SK-N-SH (cell line): ENCODE results near the gene HELB. TPM values are rescaled to one million over a fixed set of nuclear protein-coding genes. Genes with fewer than 3 reads are reported as not detected.

Source experiments
- CTCF ChIA-PET: fragments of 300-600, 350-600 bp; formaldehyde crosslinking; extraction: SDS; loops from one replicate; lab custom pipeline; 2021; lab: Yijun Ruan, JAX
- POLR2A ChIA-PET: fragments of 350-600 bp; sonication (Branson Sonifier 250); formaldehyde crosslinking; extraction: SDS; loops from one replicate; lab custom pipeline; 2020; ENCODE audit warnings: antibody characterized with exemption, inconsistent platforms; lab: Yijun Ruan, JAX
- DNase-seq: peaks from one replicate; pipeline ENCODE4 v3.0.0; 2012
- H2AFZ ChIP-seq: fragments of 200-600 bp; sonication (generic); 2 replicates; pipeline ENCODE4 v1.8.1; 2016; ENCODE audit warnings: antibody characterized with exemption, mild to moderate bottlenecking, low read depth
- H3F3A ChIP-seq: fragments of 200-600 bp; sonication (generic); replicated peaks from 2 replicates; pipeline ENCODE3; 2016; ENCODE audit warnings: antibody characterized with exemption, mild to moderate bottlenecking; ENCODE audit not compliant: insufficient read depth
- H3K27ac ChIP-seq, 2 experiments: fragments of 200-500 bp in 1 of 2; fragments of 200-600 bp in 1 of 2; sonication (Bioruptor generic) in 1 of 2; sonication (generic), shearing (Covaris generic) in 1 of 2; 2 replicates each; pipeline versions ENCODE4 v1.5.1 to v1.6.1; 2014 to 2016; ENCODE audit warnings: low read depth in 2 of 2, inconsistent platforms in 1 of 2, low read length in 1 of 2, mild to moderate bottlenecking in 1 of 2, mixed read lengths in 1 of 2
- H3K27me3 ChIP-seq: fragments of 200-600 bp; sonication (generic), shearing (Covaris generic); 2 replicates; pipeline ENCODE4 v1.6.1; 2016; ENCODE audit warnings: mixed run types; ENCODE audit not compliant: insufficient read depth
- H3K36me3 ChIP-seq, 2 experiments: fragments of 200-500 bp in 1 of 2; fragments of 200-600 bp in 1 of 2; sonication (Bioruptor generic) in 1 of 2; sonication (generic) in 1 of 2; replicated peaks in 1 of 2; 2 replicates each; pipeline versions ENCODE3 to v1.5.1; 2014 to 2016; ENCODE audit warnings: low read length in 1 of 2, mild to moderate bottlenecking in 1 of 2; ENCODE audit not compliant: insufficient read depth in 2 of 2, control insufficient read depth in 1 of 2
- H3K4me1 ChIP-seq, 2 experiments: fragments of 200-500 bp in 1 of 2; fragments of 200-600 bp in 1 of 2; sonication (Bioruptor generic) in 1 of 2; sonication (generic), shearing (Covaris generic) in 1 of 2; 2 replicates each; pipeline versions ENCODE4 v1.5.1 to v1.6.1; 2014 to 2016; ENCODE audit warnings: low read depth in 1 of 2, low read length in 1 of 2, mixed run types in 1 of 2; ENCODE audit not compliant: insufficient read depth in 2 of 2, control insufficient read depth in 1 of 2
- H3K4me2 ChIP-seq: fragments of 200-600 bp; sonication (generic), shearing (Covaris generic); 2 replicates; pipeline ENCODE4 v1.6.1; 2017; ENCODE audit warnings: mixed run types
- H3K4me3 ChIP-seq, 2 experiments: fragments of 200-500 bp in 1 of 2; fragments of 200-600 bp in 1 of 2; sonication (Bioruptor generic) in 1 of 2; sonication (generic), shearing (Covaris generic) in 1 of 2; 2 replicates each; pipeline versions ENCODE4 v1.5.1 to v1.8.1; 2014 to 2016; ENCODE audit warnings: low read depth in 2 of 2, inconsistent platforms in 1 of 2, low read length in 1 of 2, mild to moderate bottlenecking in 1 of 2, mixed read lengths in 1 of 2, moderate library complexity in 1 of 2
- H3K79me2 ChIP-seq: fragments of 200-600 bp; sonication (generic); 2 replicates; pipeline ENCODE4 v1.8.1; 2017; ENCODE audit warnings: mild to moderate bottlenecking; ENCODE audit not compliant: insufficient read depth
- H3K9ac ChIP-seq: fragments of 200-600 bp; sonication (generic); 2 replicates; pipeline ENCODE4 v1.6.1; 2017; ENCODE audit warnings: mixed run types
- H3K9me2 ChIP-seq: fragments of 200-600 bp; sonication (generic); 2 replicates; pipeline ENCODE4 v1.6.1; 2017; ENCODE audit warnings: mixed run types
- H3K9me3 ChIP-seq: fragments of 200-600 bp; sonication (generic); 2 replicates; pipeline ENCODE4 v1.6.1; 2017; ENCODE audit warnings: mixed run types, mild to moderate bottlenecking, moderate library complexity
- H4K20me1 ChIP-seq: fragments of 200-600 bp; sonication (generic); 2 replicates; pipeline ENCODE4 v1.6.1; 2017; ENCODE audit warnings: mild to moderate bottlenecking, mixed run types; ENCODE audit not compliant: insufficient read depth
- EP300 ChIP-seq, 2 experiments: IDR thresholded peaks; 2 replicates each; pipeline versions ENCODE4 v1.4.0 to v1.6.1; 2012; ENCODE audit warnings: borderline replicate concordance in 1 of 2, low read depth in 1 of 2, low read length in 1 of 2
- FOXJ3 ChIP-seq: sonication (generic); formaldehyde crosslinking; IDR thresholded peaks from 2 replicates; pipeline ENCODE4 v1.5.1; 2020; ENCODE audit warnings: mild to moderate bottlenecking, missing genetic modification reagents
- GABPA ChIP-seq: IDR thresholded peaks from 2 replicates; pipeline ENCODE4 v1.4.0; 2012; ENCODE audit warnings: low read depth, mild to moderate bottlenecking
- IRF3 ChIP-seq: fragments of 150-350 bp; IDR thresholded peaks from 2 replicates; pipeline ENCODE4 v1.6.1; 2016; ENCODE audit warnings: mild to moderate bottlenecking, low read depth, low read length
- JUND ChIP-seq: IDR thresholded peaks from 2 replicates; pipeline ENCODE4 v1.4.0; 2012
- MAX ChIP-seq: IDR thresholded peaks from 2 replicates; pipeline ENCODE4 v1.4.0; 2012; ENCODE audit warnings: low read depth
- MEF2A ChIP-seq: IDR thresholded peaks from 2 replicates; pipeline ENCODE4 v1.4.0; 2012; ENCODE audit warnings: low read depth, borderline replicate concordance
- MXI1 ChIP-seq: IDR thresholded peaks from 2 replicates; pipeline ENCODE4 v1.6.1; 2012; ENCODE audit warnings: mild to moderate bottlenecking, low read depth, low read length, improper control_type of control experiment
- PBX3 ChIP-seq: IDR thresholded peaks from 2 replicates; pipeline ENCODE4; 2012
- POLR2AphosphoS5 ChIP-seq: IDR thresholded peaks from 2 replicates; pipeline ENCODE4 v1.6.1; 2012; ENCODE audit warnings: low read depth, low read length
- REST ChIP-seq: IDR thresholded peaks from 2 replicates; pipeline ENCODE4 v1.6.1; 2012; ENCODE audit warnings: mild to moderate bottlenecking, low read depth, low read length, moderate library complexity
- RXRA ChIP-seq: IDR thresholded peaks from 2 replicates; pipeline ENCODE4 v1.4.0; 2012; ENCODE audit warnings: low read depth, mild to moderate bottlenecking, borderline replicate concordance
- SIN3A ChIP-seq: IDR thresholded peaks from 2 replicates; pipeline ENCODE4 v1.6.1; 2012; ENCODE audit warnings: low read depth, mild to moderate bottlenecking, low read length, moderate library complexity, borderline replicate concordance
- SMC3 ChIP-seq: IDR thresholded peaks from 2 replicates; pipeline ENCODE4 v1.6.1; 2012; ENCODE audit warnings: low read depth, low read length, improper control_type of control experiment
- TCF12 ChIP-seq: IDR thresholded peaks from 2 replicates; pipeline ENCODE4 v1.4.0; 2012
- TEAD4 ChIP-seq: IDR thresholded peaks from 2 replicates; pipeline ENCODE4 v1.4.0; 2012; ENCODE audit warnings: mild to moderate bottlenecking, borderline replicate concordance; ENCODE audit not compliant: insufficient read depth
- USF2 ChIP-seq: fragments of 150-350 bp; IDR thresholded peaks from 2 replicates; pipeline ENCODE4 v1.6.1; 2017; ENCODE audit warnings: antibody characterized with exemption, low read length, low read depth, borderline replicate concordance
- YY1 ChIP-seq: IDR thresholded peaks from 2 replicates; pipeline ENCODE4 v1.4.0; 2012; ENCODE audit warnings: low read depth, mild to moderate bottlenecking
- WGBS: methylation state at CpG from one replicate; pipeline ENCODE4 v1.1.6; 2017; ENCODE audit warnings: low lambda C conversion rate; 5-methylcytosine and 5-hydroxymethylcytosine counted together
- polyA plus RNA-seq, 3 experiments: library from polyadenylated mRNA; depleted of rRNA; stranded (reverse); fragments of >200 nt; gene quantifications; 2 replicates each; pipeline ENCODE4 v1.2.3, GENCODE V29; 2012

Gene HELB
- polyA plus RNA-seq, 1 of the 3 experiments (the other 2 are of a cell fraction), result 0.38 TPM

GRCh38 chr12:66341126-66341525 is 38.8 kb downstream of the HELB start:
- 79% methylated on average over 4 of the region's 4 CpGs for whole genome bisulfite sequencing
- POLR2A ChIA-PET, result no interaction called here
- Histone ChIP-seq H3K4me1 (no peaks in the 10 kb centered on the region), H3K27ac (no peak overlapping the region), H2AFZ (no peak overlapping the region), H3K79me2 (no peaks in the 10 kb centered on the region), H4K20me1 (no peaks in the 10 kb centered on the region)
- CTCF ChIA-PET, result no interaction called here
- TF ChIP-seq MAX (no peak), JUND (no peak), TEAD4 (no peak), SMC3 (no peak), FOXJ3 (CRISPR knock-in tag) (no peak), SIN3A (no peak), YY1 (no peak), RXRA (no peak), TCF12 (no peak), PBX3 (no peak), IRF3 (no peak), MXI1 (no peak), POLR2AphosphoS5 (no peak), GABPA (no peak), EP300 (IDR thresholded peaks at IDR 0.05; ENCODE audit: borderline replicate concordance in 1 of 2, low read depth in 1 of 2, low read length in 1 of 2) (no peak), USF2 (no peak), REST (no peak), MEF2A (no peak)
- TF ChIP-seq, all 33 proteins: peak for 0
- no peaks in the 10 kb centered on the region for H3K27me3 ChIP-seq
- H3K9me3 ChIP-seq, result 0 out of 2 replicates have a peak, but pooled peaks cover 5% of the 10 kb centered on the region
- H3K4me2 ChIP-seq, result no peak overlapping the region
- DNase-seq, result no peak
- H3K36me3 ChIP-seq, result peaks cover 0 to 7% of the 10 kb centered on the region in 2 experiments
- no peaks in the 10 kb centered on the region for H3F3A ChIP-seq
- no peaks in the 10 kb centered on the region for H3K9me2 ChIP-seq
- H3K9ac ChIP-seq, result no peak overlapping the region
- H3K4me3 ChIP-seq, result no peak overlapping the region
